ENCODE results near the gene TERT.

DNA sequence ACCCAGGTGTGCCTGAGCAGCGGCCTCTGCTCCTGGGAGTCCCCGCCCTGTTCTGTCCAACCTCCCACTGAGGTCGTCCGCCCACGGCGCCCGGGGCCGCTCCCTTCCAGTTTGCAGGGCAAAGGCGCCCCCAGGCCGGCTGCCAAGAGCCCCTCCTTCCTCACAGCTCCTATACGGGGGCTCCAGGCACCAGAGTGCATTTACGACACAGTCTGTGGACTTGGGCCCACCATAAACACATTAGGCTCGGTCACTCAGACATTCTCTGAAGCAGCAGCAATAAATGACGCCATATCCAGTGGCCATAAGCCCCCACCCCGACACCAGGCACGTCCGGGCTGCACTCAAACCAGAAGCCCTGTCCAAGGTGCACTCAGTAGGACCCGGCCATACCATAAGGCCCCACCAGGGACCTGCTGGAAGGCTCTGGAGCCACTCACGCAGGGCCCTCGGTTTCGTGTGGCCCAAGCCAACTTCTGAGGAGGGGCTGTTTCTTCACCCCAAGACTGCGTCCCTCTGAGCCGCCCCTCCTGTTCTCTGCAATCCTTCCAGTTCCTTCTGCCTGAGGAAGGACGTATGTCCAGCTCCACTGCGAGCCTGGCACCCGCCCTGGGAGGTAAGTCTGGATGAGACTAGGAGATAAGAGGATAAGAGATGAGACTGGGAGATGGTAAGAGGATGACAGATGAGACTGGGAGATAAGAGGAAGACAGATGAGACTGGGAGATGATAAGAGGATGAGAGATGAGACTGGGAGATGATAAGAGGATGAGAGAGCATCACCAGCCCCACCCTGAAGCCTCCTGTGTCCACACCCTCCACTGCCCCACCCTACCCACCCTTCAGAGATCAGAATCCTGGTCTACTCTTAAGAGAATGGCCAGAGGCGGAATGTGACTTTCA lies 42.9 kb downstream of the TERT start:
- TF ChIP-seq, protein P1, sequence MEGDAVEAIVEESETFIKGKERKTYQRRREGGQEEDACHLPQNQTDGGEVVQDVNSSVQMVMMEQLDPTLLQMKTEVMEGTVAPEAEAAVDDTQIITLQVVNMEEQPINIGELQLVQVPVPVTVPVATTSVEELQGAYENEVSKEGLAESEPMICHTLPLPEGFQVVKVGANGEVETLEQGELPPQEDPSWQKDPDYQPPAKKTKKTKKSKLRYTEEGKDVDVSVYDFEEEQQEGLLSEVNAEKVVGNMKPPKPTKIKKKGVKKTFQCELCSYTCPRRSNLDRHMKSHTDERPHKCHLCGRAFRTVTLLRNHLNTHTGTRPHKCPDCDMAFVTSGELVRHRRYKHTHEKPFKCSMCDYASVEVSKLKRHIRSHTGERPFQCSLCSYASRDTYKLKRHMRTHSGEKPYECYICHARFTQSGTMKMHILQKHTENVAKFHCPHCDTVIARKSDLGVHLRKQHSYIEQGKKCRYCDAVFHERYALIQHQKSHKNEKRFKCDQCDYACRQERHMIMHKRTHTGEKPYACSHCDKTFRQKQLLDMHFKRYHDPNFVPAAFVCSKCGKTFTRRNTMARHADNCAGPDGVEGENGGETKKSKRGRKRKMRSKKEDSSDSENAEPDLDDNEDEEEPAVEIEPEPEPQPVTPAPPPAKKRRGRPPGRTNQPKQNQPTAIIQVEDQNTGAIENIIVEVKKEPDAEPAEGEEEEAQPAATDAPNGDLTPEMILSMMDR (IDR thresholded peaks at IDR 0.05; ENCODE audit: low read depth, low read length): no peak
- no peak for TF ChIP-seq EZH2phosphoT487 (IDR thresholded peaks at IDR 0.05; ENCODE audit: low read depth)
